ENCODE measurements around the gene NECAB3.

- TF ChIP-seq RAD21 (IDR thresholded peaks at IDR 0.05; ENCODE audit: low read length) = no peak
- TF ChIP-seq CHD1 (IDR thresholded peaks at IDR 0.05; ENCODE audit: low read depth, low read length) = no peak
- TF ChIP-seq SMC3 (IDR thresholded peaks at IDR 0.05; ENCODE audit: low read depth, low read length) = no peak
- TF ChIP-seq USF2 (IDR thresholded peaks at IDR 0.05; ENCODE audit: low read depth, low read length) = no peak
- TF ChIP-seq, protein P1, sequence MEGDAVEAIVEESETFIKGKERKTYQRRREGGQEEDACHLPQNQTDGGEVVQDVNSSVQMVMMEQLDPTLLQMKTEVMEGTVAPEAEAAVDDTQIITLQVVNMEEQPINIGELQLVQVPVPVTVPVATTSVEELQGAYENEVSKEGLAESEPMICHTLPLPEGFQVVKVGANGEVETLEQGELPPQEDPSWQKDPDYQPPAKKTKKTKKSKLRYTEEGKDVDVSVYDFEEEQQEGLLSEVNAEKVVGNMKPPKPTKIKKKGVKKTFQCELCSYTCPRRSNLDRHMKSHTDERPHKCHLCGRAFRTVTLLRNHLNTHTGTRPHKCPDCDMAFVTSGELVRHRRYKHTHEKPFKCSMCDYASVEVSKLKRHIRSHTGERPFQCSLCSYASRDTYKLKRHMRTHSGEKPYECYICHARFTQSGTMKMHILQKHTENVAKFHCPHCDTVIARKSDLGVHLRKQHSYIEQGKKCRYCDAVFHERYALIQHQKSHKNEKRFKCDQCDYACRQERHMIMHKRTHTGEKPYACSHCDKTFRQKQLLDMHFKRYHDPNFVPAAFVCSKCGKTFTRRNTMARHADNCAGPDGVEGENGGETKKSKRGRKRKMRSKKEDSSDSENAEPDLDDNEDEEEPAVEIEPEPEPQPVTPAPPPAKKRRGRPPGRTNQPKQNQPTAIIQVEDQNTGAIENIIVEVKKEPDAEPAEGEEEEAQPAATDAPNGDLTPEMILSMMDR (conservative IDR thresholded peaks at IDR 0.05; ENCODE audit: low read depth, low read length) = no peak
- no peak; the same call in 1 of the 2 replicates for TF ChIP-seq POLR2A (IDR thresholded peaks at IDR 0.05; ENCODE audit: low read depth, low read length)
- TF ChIP-seq BHLHE40 (IDR thresholded peaks at IDR 0.05; ENCODE audit: low read depth, low read length) = no peak
- TF ChIP-seq MAFK (IDR thresholded peaks at IDR 0.05; ENCODE audit: low read depth, low read length) = no peak
- TF ChIP-seq CEBPB (IDR thresholded peaks at IDR 0.05; ENCODE audit: low read depth, low read length) = no peak
- no peak for TF ChIP-seq ELK1 (IDR thresholded peaks at IDR 0.05; ENCODE audit: borderline replicate concordance, low read depth, low read length)
- TF ChIP-seq RFX5 (IDR thresholded peaks at IDR 0.05; ENCODE audit: low read depth, low read length) = no peak
- TF ChIP-seq FOS (IDR thresholded peaks at IDR 0.05; ENCODE audit: low read depth, low read length) = no peak
Observed at GRCh38 chr20:33664085-33664761, 10.0 kb downstream of the NECAB3 start.

All from IMR-90 (cell line).